GM12878 (cell line): ENCODE results near the gene STPG1. TPM values are rescaled to one million over a fixed set of nuclear protein-coding genes. Genes with fewer than 3 reads are reported as not detected.

ENCODE experiments used
- ATAC-seq: fragments of 200-7000 bp; cut with Tn5 transposase; 3 replicates; pipeline ENCODE4 v1.9.1; 2020; ENCODE audit warnings: mild to moderate bottlenecking, moderate library complexity
- BruUV-seq: library from RNA; stranded (reverse); fragments of 400-500 nt; replicated peaks from 2 replicates; lab custom pipeline; 2021; lab: Mats Ljungman, UMichigan
- CTCF ChIA-PET: fragments of 300-600 bp; sonication (Branson Sonifier 250); formaldehyde crosslinking; extraction: SDS; loops from one replicate; lab custom pipeline; 2021; ENCODE audit warnings: inconsistent platforms; lab: Yijun Ruan, JAX
- POLR2A ChIA-PET: fragments of 350-600 bp; formaldehyde crosslinking; extraction: SDS; loops from one replicate; lab custom pipeline; 2021; ENCODE audit warnings: inconsistent platforms; lab: Charles Lee
- RAD21 ChIA-PET: fragments of 300-600 bp; sonication (Branson Sonifier 250); formaldehyde crosslinking; loops from one replicate; lab custom pipeline; 2023; ENCODE audit warnings: antibody characterized with exemption; ENCODE audit not compliant: unreplicated experiment; lab: Charles Lee
- SMC1A ChIA-PET: fragments of 300-600 bp; sonication (Branson Sonifier 250); formaldehyde crosslinking; loops from one replicate; lab custom pipeline; 2023; ENCODE audit not compliant: unreplicated experiment, uncharacterized antibody; lab: Charles Lee
- DNase-seq: peaks from one replicate; pipeline ENCODE4 v3.0.0-alpha.2; 2011; ENCODE audit warnings: low read depth, low spot score
- FAIRE-seq: peaks from 3 replicates; lab custom pipeline; 2011; peaks lifted over from hg19 to GRCh38; lab: Jason Lieb, UNC
- H2AFZ ChIP-seq: 2 replicates; pipeline ENCODE4 v1.6.0; 2011; ENCODE audit warnings: low read depth, low read length, control low read depth; ENCODE audit not compliant: control insufficient read depth
- H3K27ac ChIP-seq: 2 replicates; pipeline ENCODE4 v1.5.1; 2011; ENCODE audit warnings: control low read depth; ENCODE audit not compliant: control insufficient read depth, insufficient read depth
- H3K27me3 ChIP-seq, 2 experiments: replicated peaks in 1 of 2; 2 replicates each; pipeline versions ENCODE4 v1.6.0 to v1.6.1; 2011; ENCODE audit warnings: low read length in 1 of 2; ENCODE audit not compliant: control insufficient read depth in 2 of 2, insufficient read depth in 2 of 2
- H3K36me3 ChIP-seq, 2 experiments: 2 replicates each; pipeline ENCODE4 v1.5.1; 2011; ENCODE audit warnings: low read length in 1 of 2; ENCODE audit not compliant: control insufficient read depth in 2 of 2, insufficient read depth in 2 of 2
- H3K4me1 ChIP-seq: 2 replicates; pipeline ENCODE4 v1.6.1; 2011; ENCODE audit warnings: mild to moderate bottlenecking, low read length, moderate library complexity, mixed read lengths; ENCODE audit not compliant: control insufficient read depth, insufficient read depth
- H3K4me2 ChIP-seq: 2 replicates; pipeline ENCODE4 v1.6.0; 2011; ENCODE audit warnings: control low read depth; ENCODE audit not compliant: control insufficient read depth, insufficient read depth
- H3K4me3 ChIP-seq: fragments of 200-600 bp; sonication (generic); 2 replicates; pipeline ENCODE4 v1.5.1; 2016
- H3K79me2 ChIP-seq: 2 replicates; pipeline ENCODE4 v1.6.0; 2011; ENCODE audit warnings: low read length; ENCODE audit not compliant: control insufficient read depth, insufficient read depth
- H3K9ac ChIP-seq: 2 replicates; pipeline ENCODE4 v1.8.0; 2011; ENCODE audit warnings: low read length, control low read depth, mixed read lengths; ENCODE audit not compliant: control insufficient read depth, insufficient read depth
- H3K9me3 ChIP-seq: replicated peaks from 3 replicates; pipeline ENCODE4 v1.5.1; 2011; ENCODE audit warnings: mild to moderate bottlenecking, low read length; ENCODE audit not compliant: control insufficient read depth, insufficient read depth
- H4K20me1 ChIP-seq: 2 replicates; pipeline ENCODE4 v1.6.0; 2011; ENCODE audit not compliant: control insufficient read depth, insufficient read depth
- EP300 ChIP-seq, 2 experiments: fragments of 150-350 bp in 1 of 2; IDR thresholded peaks; 2 replicates each; pipeline ENCODE4 v1.6.1; 2011 to 2012; ENCODE audit warnings: low read depth in 2 of 2, low read length in 2 of 2, borderline replicate concordance in 1 of 2, improper control_type of control experiment in 1 of 2, inconsistent platforms in 1 of 2; ENCODE audit not compliant: control insufficient read depth in 1 of 2
- ESRRA ChIP-seq: IDR thresholded peaks from 2 replicates; pipeline ENCODE4 v1.6.1; 2012; ENCODE audit warnings: mild to moderate bottlenecking, low read length, improper control_type of control experiment
- GATAD2B ChIP-seq: fragments of 450-650 bp; conservative IDR thresholded peaks from 2 replicates; pipeline ENCODE4 v1.6.1; 2017; ENCODE audit warnings: low read depth, mild to moderate bottlenecking, moderate library complexity
- HCFC1 ChIP-seq: fragments of 150-350 bp; IDR thresholded peaks from 2 replicates; pipeline ENCODE4 v1.6.1; 2014; ENCODE audit warnings: low read length
- IRF4 ChIP-seq: IDR thresholded peaks from 2 replicates; pipeline ENCODE4 v1.6.1; 2011; ENCODE audit warnings: low read depth, low read length
- JUND ChIP-seq: IDR thresholded peaks from 2 replicates; pipeline ENCODE4 v1.6.1; 2012; ENCODE audit warnings: low read depth, mild to moderate bottlenecking, low read length, improper control_type of control experiment, moderate library complexity
- NFXL1 ChIP-seq: fragments of 450-650 bp; IDR thresholded peaks from 2 replicates; pipeline ENCODE4 v1.6.1; 2017; ENCODE audit warnings: antibody characterized with exemption, mild to moderate bottlenecking, borderline replicate concordance
- NRF1 ChIP-seq: conservative IDR thresholded peaks from 2 replicates; pipeline ENCODE4 v1.6.1; 2011; ENCODE audit warnings: mild to moderate bottlenecking, low read depth, low read length, improper control_type of control experiment
- RB1 ChIP-seq: fragments of 450-650 bp; formaldehyde crosslinking; IDR thresholded peaks from 2 replicates; pipeline ENCODE4 v1.6.1; 2017; ENCODE audit warnings: mild to moderate bottlenecking, borderline replicate concordance
- SMC3 ChIP-seq: IDR thresholded peaks from 2 replicates; pipeline ENCODE4 v1.6.1; 2011; ENCODE audit warnings: low read length, improper control_type of control experiment, borderline replicate concordance
- SREBF2 ChIP-seq: IDR thresholded peaks from 2 replicates; pipeline ENCODE4 v1.6.1; 2012; ENCODE audit warnings: mild to moderate bottlenecking, low read length
- ZNF592 ChIP-seq: fragments of 450-650 bp; IDR thresholded peaks from 2 replicates; pipeline ENCODE4 v1.6.1; 2017; ENCODE audit warnings: mild to moderate bottlenecking, moderate library complexity
- WGBS: methylation state at CpG from one replicate; pipeline ENCODE4 v1.1.6; 2016; ENCODE audit warnings: low lambda C conversion rate; ENCODE audit not compliant: insufficient replicate concordance, insufficient coverage; ENCODE audit errors: missing lambda C conversion rate; 5-methylcytosine and 5-hydroxymethylcytosine counted together
- in situ Hi-C: fragments of 300-500 bp; cut with MboI; formaldehyde crosslinking; loops from 9 replicates; pipeline ENCODE4 v1.14.3; 2018; ENCODE audit warnings: mixed read lengths
- intact Hi-C: fragments of 100-400 bp; cut with micrococcal nuclease; formaldehyde crosslinking; loops from one replicate; pipeline ENCODE4 v1.14.2; 2022; ENCODE audit not compliant: unreplicated experiment
- polyA plus RNA-seq, 11 experiments: library from polyadenylated mRNA; depleted of rRNA in 4 of 11; unstranded in 6 of 11; stranded (reverse) in 5 of 11; fragments of >200 nt; fragmentation: Nextera tagmentation in 4 of 11; fragmentation: Illumina TruSeq in 1 of 11; extraction: Ambion mirVana in 4 of 11; extraction: Trizol in 1 of 11; gene quantifications; 1 replicate in 1 of 11; 2 replicates in 10 of 11; pipeline versions ENCODE4 v1.2.1 to v1.2.3, GENCODE V29; 2011 to 2016; ENCODE audit warnings: inconsistent platforms in 2 of 11, missing spikeins in 2 of 11, low read depth in 1 of 11
- total RNA-seq, 4 experiments: library from RNA; depleted of rRNA in 3 of 4; stranded (reverse); fragments of >200 nt in 3 of 4; fragmentation: Illumina TruSeq in 1 of 4; extraction: Trizol in 1 of 4; gene quantifications; 2 replicates each; pipeline versions ENCODE4 v1.2.1 to v1.2.3, GENCODE V29; 2013 to 2021

STPG1 gene
- total and polyA plus RNA-seq, 10 of the 15 experiments (the other 5 are each of a cell fraction or from before 2014, with no cell fraction given): 0.22 to 2.6 (median 0.73) TPM

- H3K27ac ChIP-seq: no peak overlapping the region
- no peak overlapping the region for H3K4me3 ChIP-seq
- POLR2A ChIA-PET: no interaction called here
- H3K4me2 ChIP-seq: no peak overlapping the region
- TF ChIP-seq JUND (no peak), NRF1 (no peak), RB1 (no peak), SREBF2 (no peak), ZNF592 (no peak), ESRRA (no peak), NFXL1 (no peak), SMC3 (no peak), HCFC1 (no peak), IRF4 (no peak), GATAD2B (no peak), EP300 (IDR thresholded peaks at IDR 0.05; ENCODE audit: borderline replicate concordance in 1 of 2, control insufficient read depth in 1 of 2, low read depth in 2 of 2, low read length in 2 of 2) (no peak)
- no TSS peak for BruUV-seq
- 30% methylated on average over 9 of the region's 9 CpGs for WGBS
- no peak for DNase-seq
- CTCF ChIA-PET: no interaction called here
- SMC1A ChIA-PET: no interaction called here
- intact Hi-C loops: no loop called here
- in situ Hi-C loops: no loop called here
- H3K4me1 ChIP-seq: no peaks in the 10 kb centered on the region
- H3K9me3 ChIP-seq: no peaks in the 10 kb centered on the region
- H2AFZ ChIP-seq: no peak overlapping the region
- H4K20me1 ChIP-seq: no peaks in the 10 kb centered on the region
- FAIRE-seq: no peak
- H3K36me3 ChIP-seq: no peaks in the 10 kb centered on the region
- no peak for ATAC-seq
- RAD21 ChIA-PET: no interaction called here
- H3K79me2 ChIP-seq: no peaks in the 10 kb centered on the region
- no peak overlapping the region for H3K9ac ChIP-seq
- H3K27me3 ChIP-seq: peaks cover 0 to 11% of the 10 kb centered on the region in 2 experiments
These were observed 84.3 kb downstream of the STPG1 start for GRCh38 chr1:24329331-24329730.
